ENCODE data around the gene WDR86. TPM values are rescaled to one million over a fixed set of nuclear protein-coding genes. Genes with fewer than 3 reads are reported as not detected.

Gene WDR86
- total RNA-seq, 4 donors from 2014 or later, result 17.2 to 41.5 (median 22.1) TPM

DNA sequence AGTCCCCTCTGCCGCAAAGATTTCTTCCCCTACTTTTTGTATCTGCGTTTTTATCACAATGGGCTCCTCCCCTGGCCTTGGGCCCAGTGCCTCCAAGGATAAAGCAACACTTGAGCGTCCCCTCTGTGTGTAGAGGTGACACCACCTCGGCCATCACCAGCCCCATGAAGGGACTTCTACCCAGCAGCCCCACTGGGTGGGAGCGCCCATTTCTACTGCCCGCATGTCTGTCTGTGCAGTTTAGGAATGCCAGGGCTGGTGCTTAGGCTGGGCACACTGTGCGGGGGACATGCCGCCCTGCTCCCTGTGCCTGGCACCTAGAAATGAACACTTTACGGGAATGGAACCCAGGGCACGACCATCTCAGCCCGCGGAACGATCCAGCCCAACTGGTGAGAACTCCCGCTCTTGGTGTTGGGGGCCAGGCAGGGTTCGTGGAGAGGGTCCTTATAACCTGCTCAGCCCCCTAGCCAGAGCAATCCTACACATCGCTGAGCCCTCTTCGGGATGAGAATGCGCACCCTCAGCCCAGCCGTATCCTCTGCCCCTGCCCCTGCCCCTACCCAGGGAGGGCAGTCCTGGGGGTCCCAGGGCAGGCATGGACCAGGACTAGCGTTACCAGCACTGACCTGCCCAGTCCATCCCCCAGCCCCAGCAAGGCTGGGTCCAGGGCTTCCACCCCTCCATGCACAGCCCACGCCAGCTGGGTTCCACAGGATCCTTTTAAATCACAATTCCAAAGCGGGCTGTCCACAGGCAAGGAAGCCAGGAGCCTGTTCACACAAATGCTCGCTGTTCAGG, 17.3 kb upstream of the WDR86 start:
- TF ChIP-seq, protein P1, sequence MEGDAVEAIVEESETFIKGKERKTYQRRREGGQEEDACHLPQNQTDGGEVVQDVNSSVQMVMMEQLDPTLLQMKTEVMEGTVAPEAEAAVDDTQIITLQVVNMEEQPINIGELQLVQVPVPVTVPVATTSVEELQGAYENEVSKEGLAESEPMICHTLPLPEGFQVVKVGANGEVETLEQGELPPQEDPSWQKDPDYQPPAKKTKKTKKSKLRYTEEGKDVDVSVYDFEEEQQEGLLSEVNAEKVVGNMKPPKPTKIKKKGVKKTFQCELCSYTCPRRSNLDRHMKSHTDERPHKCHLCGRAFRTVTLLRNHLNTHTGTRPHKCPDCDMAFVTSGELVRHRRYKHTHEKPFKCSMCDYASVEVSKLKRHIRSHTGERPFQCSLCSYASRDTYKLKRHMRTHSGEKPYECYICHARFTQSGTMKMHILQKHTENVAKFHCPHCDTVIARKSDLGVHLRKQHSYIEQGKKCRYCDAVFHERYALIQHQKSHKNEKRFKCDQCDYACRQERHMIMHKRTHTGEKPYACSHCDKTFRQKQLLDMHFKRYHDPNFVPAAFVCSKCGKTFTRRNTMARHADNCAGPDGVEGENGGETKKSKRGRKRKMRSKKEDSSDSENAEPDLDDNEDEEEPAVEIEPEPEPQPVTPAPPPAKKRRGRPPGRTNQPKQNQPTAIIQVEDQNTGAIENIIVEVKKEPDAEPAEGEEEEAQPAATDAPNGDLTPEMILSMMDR (IDR thresholded peaks at IDR 0.05), result no peak
- DNase-seq (ENCODE audit: low spot score) (no peak), ATAC-seq (ENCODE audit: low FRiP score) (no peak)

DNA sequence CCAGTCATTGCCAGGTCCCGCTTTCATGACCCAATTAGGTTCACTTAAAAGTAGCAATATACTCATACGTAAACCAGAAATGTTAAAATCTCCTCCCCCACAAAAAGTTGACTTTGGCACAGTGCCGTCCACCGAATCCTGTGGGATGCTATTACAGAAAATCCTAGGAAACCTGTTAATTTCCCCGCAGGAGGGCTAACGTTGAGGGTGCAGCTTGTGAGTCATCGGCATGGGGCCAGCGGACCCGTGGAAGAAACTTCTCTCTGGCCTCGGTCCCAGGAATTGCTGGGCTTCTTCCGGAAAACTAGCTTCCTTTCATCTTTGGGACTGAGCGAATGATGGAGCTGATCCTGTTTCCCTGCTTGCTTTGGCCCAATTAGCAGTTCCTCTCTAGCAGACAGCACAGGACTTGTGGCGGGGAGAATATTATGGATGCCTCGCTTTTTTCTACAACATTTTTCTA, 16.6 kb upstream of the WDR86 start:
- DNase-seq (ENCODE audit: low spot score) (peak; percentile 65), ATAC-seq (ENCODE audit: low FRiP score) (peak; percentile 81)
- TF ChIP-seq, protein P1 (IDR thresholded peaks at IDR 0.05), result no peak

DNA sequence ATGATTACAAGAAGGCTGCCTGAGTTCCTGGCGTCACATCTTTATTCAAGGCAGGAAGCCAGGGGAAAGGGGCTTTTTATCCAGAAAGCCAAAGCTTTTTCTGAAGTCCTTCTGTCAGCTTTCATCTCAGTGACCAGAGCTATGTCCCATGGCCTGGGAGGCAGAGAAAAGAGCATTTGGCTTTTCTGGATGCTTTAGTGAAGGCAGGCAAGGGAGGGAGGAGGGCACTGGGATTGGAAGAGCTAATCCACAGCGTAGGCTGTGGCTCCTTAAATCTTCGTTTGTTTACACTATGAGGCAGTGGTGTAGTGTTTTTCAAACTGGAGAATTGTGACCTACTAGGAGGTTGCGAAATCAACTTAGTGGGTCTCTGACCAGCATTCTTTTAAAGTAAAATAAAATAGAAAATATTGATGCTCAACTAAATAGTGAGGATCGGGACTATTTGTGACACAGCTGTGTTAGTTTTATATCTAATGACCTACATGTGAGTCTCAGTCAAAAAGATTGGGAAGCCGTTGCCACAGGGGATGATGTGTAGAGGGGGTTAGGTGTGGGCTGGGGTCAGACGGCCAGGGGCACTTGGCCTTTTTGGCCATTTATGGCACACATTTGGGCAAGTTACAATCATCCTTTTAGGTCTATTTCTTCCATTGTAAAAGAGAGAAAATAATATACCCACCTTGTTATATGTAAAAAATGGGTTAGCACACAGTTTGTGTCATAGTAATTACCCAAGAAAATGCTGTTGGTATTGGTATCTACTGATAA, 16.0 kb upstream of the WDR86 start:
- TF ChIP-seq, protein P1 (IDR thresholded peaks at IDR 0.05), result no peak
- ATAC-seq (ENCODE audit: low FRiP score), result no peak
- no peak for DNase-seq (ENCODE audit: low spot score)

DNA sequence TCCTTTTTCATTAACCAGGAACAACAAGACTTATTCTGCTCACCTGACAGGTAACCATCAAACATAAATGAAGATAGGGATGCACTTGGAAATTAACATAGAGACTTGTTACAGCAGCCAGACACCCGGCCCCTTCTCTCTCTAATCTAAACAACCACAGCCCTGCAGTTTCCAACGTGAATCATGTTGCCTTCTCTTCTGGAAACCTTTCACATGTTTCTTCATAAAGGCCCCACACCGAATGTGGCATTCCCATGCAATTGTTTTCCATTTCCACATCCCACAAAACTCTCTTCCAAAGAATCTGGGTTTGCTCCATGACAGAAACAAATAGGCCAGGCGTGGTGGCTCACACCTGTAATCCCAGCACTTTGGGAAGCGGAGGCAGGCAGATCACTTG, 15.0 kb upstream of the WDR86 start:
- ATAC-seq (ENCODE audit: low FRiP score) (no peak), DNase-seq (ENCODE audit: low spot score) (no peak)
- TF ChIP-seq, protein P1 (IDR thresholded peaks at IDR 0.05), result no peak

DNA sequence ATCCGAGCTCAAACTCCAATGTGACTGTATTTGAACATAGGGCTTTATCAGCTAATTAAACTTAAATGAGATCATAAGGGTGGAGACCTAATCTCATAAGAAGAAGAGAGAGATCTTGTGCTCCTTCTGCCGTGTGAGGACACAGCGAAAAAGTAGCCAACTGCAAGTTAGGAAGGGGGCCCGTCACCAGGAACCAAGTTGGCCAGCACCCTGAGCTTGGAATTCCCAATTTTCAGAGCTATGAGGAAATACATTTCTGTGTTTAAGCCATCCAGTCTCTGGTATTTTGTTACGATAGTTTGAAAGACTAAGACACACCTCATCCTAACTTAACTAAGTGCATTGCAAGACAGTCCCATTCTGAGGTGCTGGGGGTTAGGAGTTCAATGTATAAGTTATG, 14.1 kb upstream of the WDR86 start:
- TF ChIP-seq, protein P1 (IDR thresholded peaks at IDR 0.05), result no peak
- no peak for DNase-seq (ENCODE audit: low spot score)

DNA sequence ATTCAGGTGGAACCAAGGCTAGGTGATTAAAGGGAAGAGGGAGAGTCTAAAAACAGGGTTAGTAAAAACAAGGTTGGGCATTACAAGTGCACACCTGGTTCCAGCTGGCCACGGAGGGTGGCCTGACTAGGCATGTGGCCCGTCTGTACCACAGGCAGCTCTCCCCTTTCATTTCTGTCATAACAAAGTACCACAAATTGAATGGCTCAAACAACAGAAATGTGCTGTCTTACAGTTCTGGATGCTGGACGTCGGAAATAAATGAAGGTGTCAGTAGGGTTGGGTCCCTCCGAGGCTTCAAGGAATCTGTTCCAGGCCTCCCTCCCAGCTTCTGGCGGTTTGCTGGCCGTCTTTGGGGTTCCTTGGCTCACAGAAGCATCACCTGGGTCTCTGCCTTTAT, 13.4 kb upstream of the WDR86 start:
- no peak for DNase-seq (ENCODE audit: low spot score)

More for the DNA sequence above, 14.1 kb upstream of the WDR86 start:
- ATAC-seq (ENCODE audit: low FRiP score), result no peak

More for the DNA sequence above, 13.4 kb upstream of the WDR86 start:
- TF ChIP-seq, protein P1 (IDR thresholded peaks at IDR 0.05), result no peak
- no peak for ATAC-seq (ENCODE audit: low FRiP score)

Measured in omental fat pad (tissue), 4 donors.